ENCODE data around the gene PPFIA4.
"Not testable (repeated sequence)": the region's sequence is repeated elsewhere in the genome, so short reads cannot be mapped to it uniquely, and the experiment has no call there.

Gene PPFIA4

DNA sequence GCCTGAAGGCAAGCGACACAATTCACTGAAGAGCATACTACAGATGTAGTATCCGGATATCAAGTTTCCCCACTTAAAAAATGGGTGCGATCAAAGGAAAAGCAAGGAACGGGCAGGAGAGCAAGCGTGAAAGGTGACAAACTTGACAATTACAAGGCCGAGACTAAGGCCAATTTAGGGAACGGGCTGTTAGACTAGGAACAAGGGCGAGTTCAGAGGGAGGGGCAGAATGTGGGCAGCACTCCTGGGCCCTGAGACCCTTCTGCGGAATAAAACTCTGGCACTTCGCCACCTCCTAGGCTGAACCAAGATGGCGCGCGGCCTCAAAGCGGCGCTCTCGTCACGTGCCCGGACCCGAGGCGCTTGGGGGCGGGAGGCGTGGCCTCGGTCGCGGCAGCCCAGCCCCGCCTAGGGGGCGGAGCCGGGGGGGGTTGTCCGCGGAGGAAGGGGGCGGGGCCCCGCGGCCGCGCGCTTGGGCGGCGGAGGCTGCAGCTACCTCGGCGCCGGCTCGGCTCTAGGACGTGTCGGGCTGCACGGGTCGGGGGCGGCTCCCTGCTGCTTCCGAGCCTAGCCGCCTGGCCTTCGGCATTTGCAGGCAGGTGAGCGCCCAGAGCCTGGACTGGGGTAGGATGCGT, at the start of gene PPFIA4:
PPFIA4 (plus strand) TSS at position 461 of the 635 bp plus-strand sequence. CDS start 12,518 bp downstream, outside the sequence.
- DNase-seq, result peak; percentile 96

GRCh38 chr1:202976633-202977032, 49.7 kb upstream of the PPFIA4 start:
- peak; percentile 55 for DNase-seq

GRCh38 chr1:202979459-202979858, 46.8 kb upstream of the PPFIA4 start:
- no peak for DNase-seq

GRCh38 chr1:202981939-202982338, 44.4 kb upstream of the PPFIA4 start:
- no peak for DNase-seq

DNA sequence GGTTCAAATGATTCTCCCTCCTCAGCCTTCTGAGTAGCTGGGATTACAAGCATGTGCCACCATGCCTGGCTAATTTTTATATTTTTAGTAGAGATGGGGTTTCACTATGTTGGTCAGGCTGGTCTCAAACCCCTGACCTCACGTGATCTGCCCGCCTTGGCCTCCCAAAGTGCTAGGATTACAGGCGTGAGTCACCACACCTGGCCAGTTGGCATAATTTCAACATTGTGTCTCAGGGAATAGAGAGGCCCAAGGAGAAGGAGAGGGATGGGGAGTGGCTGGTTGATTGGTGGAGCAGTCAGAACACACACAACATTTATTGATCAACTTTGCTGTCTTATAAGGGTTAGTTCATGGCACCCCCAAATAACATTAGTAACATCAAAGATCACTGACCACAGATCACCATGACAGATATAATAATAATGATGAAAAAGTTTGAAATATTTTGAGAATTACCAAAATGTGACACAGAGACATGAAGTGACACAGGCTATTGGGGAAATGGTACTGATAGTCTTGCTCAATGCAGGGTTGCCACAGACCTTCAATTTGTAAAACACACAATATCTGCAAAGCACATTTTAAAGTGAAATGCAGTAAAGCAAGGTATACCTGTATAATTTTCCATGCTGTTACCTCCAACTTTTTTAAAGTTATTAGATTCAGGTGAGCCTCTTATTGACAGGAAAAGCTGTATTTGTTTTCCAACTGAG, 43.4 kb upstream of the PPFIA4 start:
- no peak for DNase-seq

GRCh38 chr1:202986120-202986519, 40.2 kb upstream of the PPFIA4 start:
- not testable (repeated sequence) for DNase-seq

- DNase-seq, result peak; percentile 59
Measured at GRCh38 chr1:202987255-202987654, 39.0 kb upstream of the PPFIA4 start.

DNA sequence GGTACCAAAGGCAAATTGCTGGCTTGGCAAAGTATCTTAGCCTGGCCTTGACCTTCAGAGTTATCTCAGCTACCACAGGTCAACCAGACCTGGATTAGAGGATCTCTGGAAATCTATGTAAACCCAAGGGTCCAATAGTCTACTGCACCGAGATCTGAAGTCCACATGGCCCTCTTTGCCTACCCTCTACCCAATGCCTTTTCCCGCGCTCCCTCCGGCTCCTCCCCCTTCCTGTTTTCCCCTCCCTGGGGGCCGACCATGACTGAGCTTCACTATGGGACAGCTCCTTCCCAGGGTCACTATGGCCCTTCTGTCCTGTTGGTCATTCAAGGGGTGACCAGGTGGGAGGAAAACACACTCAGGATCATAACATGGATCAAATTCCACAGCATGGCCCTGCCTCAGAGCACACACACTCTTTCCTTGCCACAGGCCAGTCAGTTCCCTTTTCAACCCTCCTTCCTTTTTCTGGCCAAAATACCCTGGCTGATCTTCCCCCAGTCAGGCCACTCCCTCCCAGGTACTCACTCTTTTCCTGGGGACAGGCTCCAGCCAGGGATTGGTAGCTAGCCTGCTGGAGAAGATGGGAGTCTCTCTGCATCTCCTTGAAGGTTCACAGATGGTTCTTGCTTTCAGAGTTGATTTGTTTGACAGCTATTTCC, 38.2 kb upstream of the PPFIA4 start:
- no peak for DNase-seq

GRCh38 chr1:202989879-202990278, 36.4 kb upstream of the PPFIA4 start:
- DNase-seq, result no peak

DNA sequence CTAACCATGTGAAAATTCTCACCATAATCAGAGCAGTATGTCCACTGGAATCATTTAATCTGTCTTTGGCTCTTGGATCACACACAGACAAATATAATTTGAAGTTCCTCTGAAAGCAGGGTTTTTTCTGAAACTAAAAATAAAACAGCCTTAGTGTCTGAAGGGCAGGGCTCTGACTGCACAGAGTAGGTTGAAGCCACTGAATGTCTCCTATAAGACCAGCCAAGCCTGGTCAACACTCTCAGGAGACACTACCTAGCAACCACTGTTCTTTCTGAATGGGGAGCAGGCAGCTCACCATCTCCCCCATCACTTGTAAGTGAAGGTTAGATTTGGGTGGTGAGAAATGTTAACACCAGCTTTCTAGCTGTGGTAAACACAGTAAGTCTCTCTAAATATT, 35.2 kb upstream of the PPFIA4 start:
- DNase-seq, result no peak

DNA sequence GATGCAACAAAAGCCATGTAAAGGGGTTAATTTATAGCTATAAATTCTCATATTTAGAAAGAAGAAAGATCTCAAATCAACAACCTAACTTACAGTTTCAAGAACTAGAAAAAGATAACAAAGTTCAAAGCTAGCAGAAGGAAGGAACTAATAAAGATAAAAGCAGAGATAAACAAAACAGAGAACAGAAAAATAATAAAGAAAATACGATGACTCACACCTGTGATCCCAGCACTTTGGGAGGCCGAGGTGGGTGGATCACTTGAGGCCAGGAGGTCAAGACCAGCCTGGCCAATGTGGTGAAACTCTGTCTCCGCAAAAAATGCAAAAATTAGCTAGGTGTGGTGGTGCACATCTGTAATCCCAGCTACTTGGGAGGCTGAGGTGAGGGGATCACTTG, 31.5 kb upstream of the PPFIA4 start:
- no peak for DNase-seq

GRCh38 chr1:202998836-202999750, 27.2 kb upstream of the PPFIA4 start:
- DNase-seq, result peak; percentile 83

- no peak for DNase-seq
Measured at GRCh38 chr1:203000217-203000944, 25.9 kb upstream of the PPFIA4 start.

GRCh38 chr1:203001986-203002385, 24.3 kb upstream of the PPFIA4 start:
- no peak for DNase-seq

DNA sequence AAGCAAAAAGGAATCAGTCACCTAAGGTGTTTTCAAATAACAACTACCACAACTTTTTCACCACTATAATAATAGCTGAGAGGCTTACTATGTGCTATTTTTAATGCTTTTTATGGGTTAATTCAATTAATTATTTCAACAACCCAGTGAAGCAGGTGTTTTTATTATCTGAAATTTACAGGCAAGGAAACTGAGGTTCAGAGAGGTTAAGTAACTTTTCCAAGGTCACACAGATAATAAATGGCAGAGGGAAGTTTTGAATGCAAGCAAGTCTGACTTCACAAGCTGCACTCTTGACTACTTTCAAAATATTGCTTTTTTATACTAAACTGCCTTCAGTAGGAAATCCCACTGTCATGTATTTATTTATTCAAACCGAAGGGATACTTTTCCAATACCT, 23.3 kb upstream of the PPFIA4 start:
- no peak for DNase-seq

DNA sequence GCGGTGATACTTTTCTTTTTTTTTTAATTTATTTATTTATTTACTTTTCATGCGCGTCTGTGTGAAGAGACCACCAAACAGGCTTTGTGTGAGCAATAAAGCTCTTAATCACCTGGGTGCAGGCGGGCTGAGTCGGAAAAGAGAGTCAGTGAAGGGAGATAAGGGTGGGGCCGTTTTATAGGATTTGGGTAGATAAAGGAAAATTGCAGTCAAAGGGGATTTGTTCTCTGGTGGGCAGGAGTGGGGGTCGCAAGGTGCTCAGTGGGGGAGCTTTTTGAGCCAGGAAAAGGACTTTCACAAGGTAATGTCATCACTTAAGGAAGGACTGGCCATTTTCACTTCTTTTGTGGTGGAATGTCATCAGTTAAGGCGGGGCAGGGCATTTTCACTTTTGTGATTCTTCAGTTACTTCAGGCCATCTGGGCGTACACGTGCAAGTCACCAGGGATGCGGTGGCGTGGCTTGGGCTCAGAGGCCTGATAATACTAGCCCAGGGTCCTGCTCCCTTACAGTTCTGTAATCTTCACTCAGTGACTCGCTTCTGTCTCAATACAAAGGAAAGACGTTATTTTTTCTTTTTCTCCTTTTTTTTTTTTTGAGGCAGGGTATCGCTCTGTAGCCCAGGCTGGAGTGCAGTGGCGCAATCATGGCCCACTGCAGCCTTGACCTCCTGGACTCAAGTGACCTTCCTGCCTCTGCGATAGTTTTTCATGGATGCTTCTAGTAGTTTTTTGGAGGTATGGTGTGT, 20.7 kb upstream of the PPFIA4 start:
- DNase-seq, result peak; percentile 81

DNA sequence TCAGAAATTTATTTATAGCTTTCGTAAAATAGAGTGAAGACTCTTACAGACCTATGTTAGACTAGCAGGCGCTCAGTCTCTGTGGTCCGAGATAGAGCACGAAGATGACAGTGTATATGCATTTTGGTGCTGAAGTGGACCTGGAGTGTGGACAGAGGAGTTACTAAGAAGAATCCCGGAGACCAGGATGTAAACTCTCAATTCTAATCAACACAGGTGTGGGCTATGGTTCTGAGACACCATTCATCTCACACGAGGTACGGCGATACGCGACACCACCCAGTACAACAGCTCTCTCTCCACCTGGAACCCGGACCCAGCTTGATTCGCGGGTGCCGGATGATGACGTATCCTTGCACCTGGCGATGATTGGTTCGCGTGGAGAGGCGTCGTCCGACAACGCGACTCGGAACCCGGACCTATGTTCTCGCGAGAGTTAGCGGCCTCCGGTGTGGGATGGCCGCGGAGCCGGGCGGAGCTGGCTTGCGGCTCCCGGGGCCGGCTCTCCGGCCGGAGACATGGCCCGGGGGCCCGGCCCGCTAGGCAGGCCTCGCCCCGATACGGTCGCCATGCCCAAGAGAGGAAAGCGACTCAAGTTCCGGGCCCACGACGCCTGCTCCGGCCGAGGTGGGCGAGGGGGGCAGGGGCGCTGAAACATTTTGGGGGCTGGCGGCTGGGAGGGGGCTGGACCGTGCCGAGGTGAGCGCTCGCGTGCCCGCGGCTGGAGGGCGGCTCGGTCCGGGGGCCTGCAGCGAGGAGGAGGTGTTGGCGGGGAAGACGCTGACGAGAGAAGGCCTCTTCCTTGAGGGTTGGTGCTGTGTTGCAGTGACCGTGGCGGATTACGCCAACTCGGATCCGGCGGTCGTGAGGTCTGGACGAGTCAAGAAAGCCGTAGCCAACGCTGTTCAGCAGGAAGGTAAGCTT, 19.1 kb upstream of the PPFIA4 start, which contains the start of gene TMEM183A:
TMEM183A (plus strand) TSS at position 427 of the 924 bp plus-strand sequence; CDS start at position 519, 92 bp downstream.
- peak; percentile 99 for DNase-seq

GRCh38 chr1:203009185-203009584, 17.1 kb upstream of the PPFIA4 start:
- DNase-seq, result no peak

DNA sequence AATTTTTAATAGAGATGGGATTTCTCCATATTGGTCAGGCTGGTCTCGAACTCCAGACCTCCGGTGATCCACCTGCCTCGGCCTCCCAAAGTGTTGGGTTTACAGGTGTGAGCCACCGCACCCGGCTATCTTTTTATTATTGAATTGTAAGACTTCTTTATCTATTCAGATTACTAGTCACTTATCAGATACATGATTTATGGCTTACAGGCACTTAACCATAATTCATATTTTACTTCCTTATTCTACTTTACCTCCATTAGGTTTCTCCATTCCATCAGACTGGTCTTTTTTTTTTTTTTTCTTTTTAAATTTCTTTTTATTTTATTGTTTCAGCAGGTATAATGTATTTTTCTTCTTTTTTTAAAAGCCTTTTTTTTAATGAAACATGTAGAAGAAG, 14.7 kb upstream of the PPFIA4 start:
- DNase-seq, result no peak

DNA sequence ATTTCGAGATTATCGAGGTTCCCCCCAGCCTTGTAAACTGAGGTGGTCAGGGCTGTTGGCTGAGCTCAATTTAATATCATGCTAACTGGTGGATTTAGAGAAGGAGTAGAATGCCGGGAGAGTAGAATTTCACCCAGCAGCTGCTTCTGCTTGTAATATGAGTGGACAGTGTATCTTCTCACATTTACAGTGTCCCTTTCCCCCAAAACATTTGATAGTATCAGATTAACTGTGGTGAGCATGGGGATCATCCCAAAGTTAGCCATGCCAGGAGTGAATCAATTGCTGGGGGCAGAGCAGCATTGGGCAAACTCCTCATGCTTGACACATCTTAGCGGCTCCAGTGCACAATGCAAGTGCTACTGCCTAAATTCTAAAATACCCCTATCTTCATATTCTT, 9.2 kb upstream of the PPFIA4 start:
- DNase-seq, result no peak
